ENCODE data around the gene FLRT2.

FLRT2 gene

GRCh38 chr14:85501751-85502150 is 28.2 kb upstream of the FLRT2 start:
- DNase-seq (ENCODE audit: low spot score) = no peak
- TF ChIP-seq CTCF (IDR thresholded peaks at IDR 0.05; ENCODE audit: borderline replicate concordance, control extremely low read depth, extremely low read depth, insufficient read depth, missing control alignments) = no peak

GRCh38 chr14:85508863-85509262 is 21.1 kb upstream of the FLRT2 start:
- no peak for DNase-seq (ENCODE audit: low spot score)
- in situ Hi-C loops (cut with MboI; ENCODE audit: low sequenced_read_pairs, unreplicated experiment) = no loop called here
- no peak for TF ChIP-seq CTCF (IDR thresholded peaks at IDR 0.05; ENCODE audit: borderline replicate concordance, control extremely low read depth, extremely low read depth, insufficient read depth, missing control alignments)

More at GRCh38 chr14:85501751-85502150, 28.2 kb upstream of the FLRT2 start:
- in situ Hi-C loops (cut with MboI; ENCODE audit: low sequenced_read_pairs, unreplicated experiment) = no loop called here

- in situ Hi-C loops (cut with MboI; ENCODE audit: low sequenced_read_pairs, unreplicated experiment) = no loop called here
- DNase-seq (ENCODE audit: low spot score) = no peak
Measured at GRCh38 chr14:85512451-85512850, 17.5 kb upstream of the FLRT2 start.

GRCh38 chr14:85514487-85514886 is 15.5 kb upstream of the FLRT2 start:
- in situ Hi-C loops (cut with MboI; ENCODE audit: low sequenced_read_pairs, unreplicated experiment) = no loop called here
- no peak for TF ChIP-seq CTCF (IDR thresholded peaks at IDR 0.05; ENCODE audit: borderline replicate concordance, control extremely low read depth, extremely low read depth, insufficient read depth, missing control alignments)

More at GRCh38 chr14:85512451-85512850, 17.5 kb upstream of the FLRT2 start:
- no peak for TF ChIP-seq CTCF (IDR thresholded peaks at IDR 0.05; ENCODE audit: borderline replicate concordance, control extremely low read depth, extremely low read depth, insufficient read depth, missing control alignments)

GRCh38 chr14:85516239-85517113 is 13.5 kb upstream of the FLRT2 start:
- TF ChIP-seq CTCF (IDR thresholded peaks at IDR 0.05; ENCODE audit: borderline replicate concordance, control extremely low read depth, extremely low read depth, insufficient read depth, missing control alignments) = no peak
- no peak for DNase-seq (ENCODE audit: low spot score)
- in situ Hi-C loops (cut with MboI; ENCODE audit: low sequenced_read_pairs, unreplicated experiment) = no loop called here

More at GRCh38 chr14:85514487-85514886, 15.5 kb upstream of the FLRT2 start:
- no peak for DNase-seq (ENCODE audit: low spot score)

GRCh38 chr14:85517114-85517688 is 12.7 kb upstream of the FLRT2 start:
- in situ Hi-C loops (cut with MboI; ENCODE audit: low sequenced_read_pairs, unreplicated experiment) = no loop called here
- DNase-seq (ENCODE audit: low spot score) = no peak
- TF ChIP-seq CTCF (IDR thresholded peaks at IDR 0.05; ENCODE audit: borderline replicate concordance, control extremely low read depth, extremely low read depth, insufficient read depth, missing control alignments) = no peak

Data from GM13976 (cell line).